A673 (cell line): ENCODE data around the gene FBLN5. TPM values are rescaled to one million over a fixed set of nuclear protein-coding genes. Genes with fewer than 3 reads are reported as not detected.
"Not testable (repeated sequence)": the region's sequence is repeated elsewhere in the genome, so short reads cannot be mapped to it uniquely, and the experiment has no call there.

Source experiments
- BruUV-seq: library from RNA; stranded (reverse); fragments of 400-500 nt; replicated peaks from 2 replicates; lab custom pipeline; 2021; lab: Mats Ljungman, UMichigan
- CTCF ChIA-PET: fragments of 300-600 bp; sonication (Branson Sonifier 250); formaldehyde crosslinking; loops from one replicate; lab custom pipeline; 2022; ENCODE audit warnings: antibody characterized with exemption; lab: Charles Lee
- POLR2A ChIA-PET: fragments of 300-600 bp; sonication (Branson Sonifier 250); formaldehyde crosslinking; loops from one replicate; lab custom pipeline; 2022; ENCODE audit warnings: antibody characterized with exemption; ENCODE audit not compliant: low non-redundant PET; lab: Charles Lee
- DNase-seq: peaks from one replicate; pipeline ENCODE4 v3.0.0-alpha.2; 2015; ENCODE audit warnings: low spot score
- H3K27ac ChIP-seq: fragments of 200-600 bp; sonication (generic); 2 replicates; pipeline ENCODE4 v1.5.1; 2016; ENCODE audit warnings: mixed run types, low read depth, mild to moderate bottlenecking, mixed read lengths, antibody characterized with exemption, low read length; ENCODE audit not compliant: poor library complexity, severe bottlenecking
- H3K27me3 ChIP-seq: fragments of 200-600 bp; sonication (generic); replicated peaks from 2 replicates; pipeline ENCODE4 v1.6.1; 2017; ENCODE audit warnings: mixed run types, low read depth, mild to moderate bottlenecking, mixed read lengths, antibody characterized with exemption, low read length; ENCODE audit not compliant: insufficient read depth, poor library complexity
- H3K36me3 ChIP-seq: fragments of 200-600 bp; sonication (generic); 2 replicates; pipeline ENCODE4 v1.6.1; 2016; ENCODE audit warnings: mixed run types, mild to moderate bottlenecking, mixed read lengths, antibody characterized with exemption, low read length; ENCODE audit not compliant: insufficient read depth, poor library complexity, severe bottlenecking
- H3K4me1 ChIP-seq: fragments of 200-600 bp; sonication (generic); 2 replicates; pipeline ENCODE4 v1.6.1; 2017; ENCODE audit warnings: mixed run types, mild to moderate bottlenecking, mixed read lengths, antibody characterized with exemption, low read length; ENCODE audit not compliant: insufficient read depth, poor library complexity, severe bottlenecking
- H3K4me3 ChIP-seq: fragments of 200-600 bp; sonication (generic); 2 replicates; pipeline ENCODE4 v1.5.1; 2016; ENCODE audit warnings: low read depth, mixed run types, mild to moderate bottlenecking, mixed read lengths, low read length; ENCODE audit not compliant: poor library complexity, severe bottlenecking
- H3K9me3 ChIP-seq: fragments of 200-600 bp; sonication (generic); 2 replicates; pipeline ENCODE4 v1.6.1; 2016; ENCODE audit warnings: mixed run types, low read depth, mild to moderate bottlenecking, mixed read lengths, antibody characterized with exemption, low read length; ENCODE audit not compliant: poor library complexity, severe bottlenecking
- CTCF ChIP-seq: fragments of 300-800, 200-600 bp; sonication (generic); conservative IDR thresholded peaks from 2 replicates; pipeline ENCODE4 v1.5.1; 2017; ENCODE audit warnings: low read depth, mild to moderate bottlenecking, antibody characterized with exemption, low read length, moderate library complexity, mixed read lengths
- EZH2 ChIP-seq: fragments of 200-600 bp; sonication (generic); IDR thresholded peaks from 2 replicates; pipeline ENCODE4 v1.6.1; 2017; ENCODE audit warnings: borderline replicate concordance, low read depth, mild to moderate bottlenecking, mixed read lengths, antibody characterized with exemption, low read length; ENCODE audit not compliant: poor library complexity, severe bottlenecking
- intact Hi-C: fragments of 100-400 bp; cut with micrococcal nuclease; formaldehyde crosslinking; loops from one replicate; pipeline ENCODE4 v1.10.0; 2022; ENCODE audit not compliant: unreplicated experiment
- total RNA-seq: library from RNA; stranded (reverse); gene quantifications from 2 replicates; pipeline ENCODE4 v1.2.3, GENCODE V29; 2021

The FBLN5 gene
- total RNA-seq, 1 experiment from 2014 or later: 10.7 TPM

GRCh38 chr14:91847693-91848092 is 99.8 kb downstream of the FBLN5 start:
- CTCF ChIA-PET: no interaction called here
- intact Hi-C loops: no loop called here
- H3K27ac ChIP-seq: no peak overlapping the region
- no peaks in the 10 kb centered on the region for H3K4me1 ChIP-seq
- H3K4me3 ChIP-seq: no peak overlapping the region
- TF ChIP-seq CTCF (no peak), EZH2 (no peak)
- H3K27me3 ChIP-seq: peaks cover 5% of the 10 kb centered on the region
- DNase-seq: no peak
- BruUV-seq: no TSS peak
- H3K36me3 ChIP-seq: no peaks in the 10 kb centered on the region
- H3K9me3 ChIP-seq: no peaks in the 10 kb centered on the region
- POLR2A ChIA-PET: interaction anchor here (0.5 kb wide), 1 partner anchor 48 kb away, joined by 3 read pairs; no protein-coding TSS in a partner anchor

- Histone ChIP-seq H3K9me3 (no peaks in the 10 kb centered on the region), H3K36me3 (no peaks in the 10 kb centered on the region), H3K27ac (no peak overlapping the region), H3K27me3 (peaks cover 6% of the 10 kb centered on the region), H3K4me1 (no peaks in the 10 kb centered on the region), H3K4me3 (no peak overlapping the region)
- ChIA-PET POLR2A (no interaction called here), CTCF (no interaction called here)
- no peak for DNase-seq
- no TSS peak for BruUV-seq
- intact Hi-C loops: no loop called here
- no peak for TF ChIP-seq CTCF
- no peak for TF ChIP-seq EZH2
These were observed 101.8 kb downstream of the FBLN5 start for GRCh38 chr14:91845652-91846051.

- DNase-seq, POLR2A ChIA-PET, H3K4me1 ChIP-seq, CTCF ChIA-PET, H3K9me3 ChIP-seq, H3K36me3 ChIP-seq, intact Hi-C loops, BruUV-seq, H3K27ac ChIP-seq, H3K4me3 ChIP-seq: not testable (repeated sequence)
- H3K27me3 ChIP-seq: peaks cover 11% of the 10 kb centered on the region
These were observed 102.4 kb downstream of the FBLN5 start for GRCh38 chr14:91845056-91845455.

- ChIA-PET POLR2A (no interaction called here), CTCF (no interaction called here)
- no peaks in the 10 kb centered on the region for H3K36me3 ChIP-seq
- intact Hi-C loops: no loop called here
- no peaks in the 10 kb centered on the region for H3K9me3 ChIP-seq
- no TSS peak for BruUV-seq
- no peak for DNase-seq
- no peak overlapping the region for H3K27ac ChIP-seq
- TF ChIP-seq CTCF: no peak
- no peak for TF ChIP-seq EZH2
- peaks cover 16% of the 10 kb centered on the region for H3K27me3 ChIP-seq
- no peak overlapping the region for H3K4me3 ChIP-seq
- H3K4me1 ChIP-seq: no peaks in the 10 kb centered on the region
These were observed 103.5 kb downstream of the FBLN5 start for GRCh38 chr14:91844029-91844428.
